Parathyroid adenoma (tissue), 2 donors: ENCODE results near the gene ANP32A.

Experiments
- H2AFZ ChIP-seq: fragments of 300-600 bp; sonication (generic); one replicate; pipeline ENCODE4 v1.7.0; 2017; ENCODE audit warnings: antibody characterized with exemption, mild to moderate bottlenecking
- H3K27ac ChIP-seq: fragments of 300-600 bp; sonication (generic); one replicate; pipeline ENCODE4 v1.7.0; 2017
- H3K27me3 ChIP-seq: fragments of 300-600 bp; sonication (generic); one replicate; pipeline ENCODE4 v1.7.0; 2017; ENCODE audit warnings: low read length; ENCODE audit not compliant: control insufficient read depth, insufficient read depth
- H3K36me3 ChIP-seq: fragments of 300-600 bp; sonication (generic); one replicate; pipeline ENCODE4 v1.7.0; 2017; ENCODE audit warnings: low read length; ENCODE audit not compliant: control insufficient read depth, insufficient read depth
- H3K4me1 ChIP-seq: fragments of 300-600 bp; sonication (generic); one replicate; pipeline ENCODE4 v1.7.0; 2017; ENCODE audit warnings: control low read depth
- H3K4me2 ChIP-seq: fragments of 300-600 bp; sonication (generic); one replicate; pipeline ENCODE4 v1.7.0; 2017; ENCODE audit warnings: low read length
- H3K4me3 ChIP-seq: fragments of 300-600 bp; sonication (generic); one replicate; pipeline ENCODE4 v1.7.0; 2017; ENCODE audit warnings: low read depth, low read length
- H3K79me2 ChIP-seq: fragments of 300-600 bp; sonication (generic); one replicate; pipeline ENCODE4 v1.7.0; 2017; ENCODE audit warnings: control low read depth
- H3K9ac ChIP-seq: fragments of 300-600 bp; sonication (generic); one replicate; pipeline ENCODE4 v1.7.0; 2017; ENCODE audit warnings: mild to moderate bottlenecking
- H3K9me3 ChIP-seq: fragments of 300-600 bp; sonication (generic); one replicate; pipeline ENCODE4 v1.7.0; 2017; ENCODE audit warnings: low read length; ENCODE audit not compliant: control insufficient read depth
- TF ChIP-seq, protein P1 (sequence below): fragments of 300-600 bp; sonication (generic); IDR thresholded peaks from one replicate; pipeline ENCODE4 v1.7.0; 2017; ENCODE audit warnings: antibody characterized with exemption, mild to moderate bottlenecking
- donor health status: primary hyperparathyroidism.

ANP32A gene

DNA sequence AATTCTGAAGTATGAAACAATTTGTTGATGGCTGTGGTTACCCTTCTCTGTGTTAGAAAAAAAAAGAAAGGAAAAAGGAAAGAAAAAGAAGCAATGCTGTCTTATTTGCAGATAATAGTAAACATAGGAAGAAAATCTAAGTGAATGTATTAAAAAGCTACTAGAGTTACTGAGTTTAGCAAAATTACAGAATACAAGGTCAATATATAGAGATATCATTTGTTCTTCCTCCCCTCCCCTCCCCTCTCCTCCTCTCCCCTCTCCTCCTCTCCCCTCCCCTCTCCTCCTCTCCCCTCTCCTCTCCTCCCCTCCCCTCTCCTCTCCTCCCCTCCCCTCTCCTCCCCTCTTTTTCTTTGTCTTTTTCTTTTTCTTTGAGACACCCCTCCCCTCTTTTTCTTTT is 69.1 kb downstream of the ANP32A start:
- no peaks in the 10 kb centered on the region for H3K27me3 ChIP-seq
- H3K4me1 ChIP-seq, result no peaks in the 10 kb centered on the region
- no peak overlapping the region for H2AFZ ChIP-seq
- H3K36me3 ChIP-seq, result no peaks in the 10 kb centered on the region
- no peak overlapping the region for H3K4me3 ChIP-seq
- TF ChIP-seq, protein P1, sequence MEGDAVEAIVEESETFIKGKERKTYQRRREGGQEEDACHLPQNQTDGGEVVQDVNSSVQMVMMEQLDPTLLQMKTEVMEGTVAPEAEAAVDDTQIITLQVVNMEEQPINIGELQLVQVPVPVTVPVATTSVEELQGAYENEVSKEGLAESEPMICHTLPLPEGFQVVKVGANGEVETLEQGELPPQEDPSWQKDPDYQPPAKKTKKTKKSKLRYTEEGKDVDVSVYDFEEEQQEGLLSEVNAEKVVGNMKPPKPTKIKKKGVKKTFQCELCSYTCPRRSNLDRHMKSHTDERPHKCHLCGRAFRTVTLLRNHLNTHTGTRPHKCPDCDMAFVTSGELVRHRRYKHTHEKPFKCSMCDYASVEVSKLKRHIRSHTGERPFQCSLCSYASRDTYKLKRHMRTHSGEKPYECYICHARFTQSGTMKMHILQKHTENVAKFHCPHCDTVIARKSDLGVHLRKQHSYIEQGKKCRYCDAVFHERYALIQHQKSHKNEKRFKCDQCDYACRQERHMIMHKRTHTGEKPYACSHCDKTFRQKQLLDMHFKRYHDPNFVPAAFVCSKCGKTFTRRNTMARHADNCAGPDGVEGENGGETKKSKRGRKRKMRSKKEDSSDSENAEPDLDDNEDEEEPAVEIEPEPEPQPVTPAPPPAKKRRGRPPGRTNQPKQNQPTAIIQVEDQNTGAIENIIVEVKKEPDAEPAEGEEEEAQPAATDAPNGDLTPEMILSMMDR, result no peak
- no peak overlapping the region for H3K27ac ChIP-seq
- H3K4me2 ChIP-seq, result no peak overlapping the region
- H3K79me2 ChIP-seq, result no peaks in the 10 kb centered on the region
- no peaks in the 10 kb centered on the region for H3K9me3 ChIP-seq
- no peak overlapping the region for H3K9ac ChIP-seq

DNA sequence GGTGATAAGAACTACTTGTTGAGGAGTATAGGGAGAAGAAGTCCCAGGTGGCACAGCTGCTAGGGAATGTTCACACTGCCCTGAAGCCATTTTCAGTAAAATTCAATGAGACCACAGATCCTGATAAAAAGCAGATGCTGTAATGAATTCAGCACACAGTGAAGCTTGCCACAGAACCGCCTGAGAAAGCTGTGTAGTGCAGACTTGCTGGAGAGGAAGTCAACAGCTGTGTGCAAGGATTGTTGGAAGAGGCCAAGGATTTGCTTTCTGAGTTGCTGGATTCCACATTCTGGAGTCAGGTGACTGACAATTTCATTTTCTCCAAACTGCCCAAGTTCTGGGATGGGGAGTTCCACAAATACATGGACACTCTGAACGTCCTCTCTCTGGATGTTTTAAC is 70.9 kb downstream of the ANP32A start:
- Histone ChIP-seq H3K79me2 (no peaks in the 10 kb centered on the region), H3K9me3 (no peaks in the 10 kb centered on the region), H2AFZ (no peak overlapping the region), H3K27ac (no peak overlapping the region), H3K36me3 (no peaks in the 10 kb centered on the region), H3K4me2 (no peak overlapping the region), H3K4me3 (no peak overlapping the region), H3K27me3 (no peaks in the 10 kb centered on the region), H3K9ac (no peak overlapping the region), H3K4me1 (no peaks in the 10 kb centered on the region)
- TF ChIP-seq, protein P1, result no peak

DNA sequence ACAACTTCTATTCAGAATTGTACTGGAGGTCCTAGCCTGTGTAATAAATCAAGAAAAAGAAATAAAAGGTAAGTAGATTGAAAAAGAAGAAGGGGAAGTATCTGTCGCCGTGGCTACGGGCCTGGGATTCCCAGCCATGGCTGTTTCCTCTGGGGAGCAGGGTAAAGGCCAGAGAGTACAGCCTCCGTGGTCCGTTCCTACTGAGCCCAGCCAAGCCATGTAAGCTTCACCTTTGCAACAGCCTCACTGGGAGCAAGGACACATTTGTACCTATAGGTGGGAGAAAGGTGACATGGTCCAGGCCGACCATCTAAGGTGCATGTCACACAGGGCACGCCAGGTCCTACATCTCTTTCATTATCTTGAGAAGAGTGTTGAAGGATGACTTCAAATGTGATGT is 71.3 kb downstream of the ANP32A start:
- no peak overlapping the region for H3K27ac ChIP-seq
- TF ChIP-seq, protein P1, result no peak
- H3K36me3 ChIP-seq, result no peaks in the 10 kb centered on the region
- H3K4me1 ChIP-seq, result no peaks in the 10 kb centered on the region
- H3K27me3 ChIP-seq, result no peaks in the 10 kb centered on the region
- no peak overlapping the region for H3K9ac ChIP-seq
- no peaks in the 10 kb centered on the region for H3K79me2 ChIP-seq
- no peak overlapping the region for H2AFZ ChIP-seq
- no peak overlapping the region for H3K4me2 ChIP-seq
- H3K9me3 ChIP-seq, result no peaks in the 10 kb centered on the region
- no peak overlapping the region for H3K4me3 ChIP-seq

DNA sequence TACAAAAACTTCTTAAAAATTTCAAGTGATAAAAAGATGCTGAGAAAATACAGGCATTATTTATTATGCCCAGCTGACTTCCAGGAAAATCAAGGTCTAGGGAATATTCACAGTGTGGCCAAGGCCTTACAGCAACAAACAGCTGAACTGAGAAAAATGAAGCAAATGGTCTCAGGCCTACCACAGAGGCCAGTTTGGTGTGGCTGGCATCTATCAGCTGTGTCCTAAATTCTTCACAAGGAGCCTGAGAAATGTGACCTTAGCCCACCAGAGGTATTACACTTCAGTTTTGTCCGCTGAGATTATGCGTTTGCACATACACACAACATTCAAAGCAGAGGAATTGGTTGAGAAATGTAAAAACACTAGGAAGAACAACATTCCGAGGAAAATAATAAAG is 77.4 kb downstream of the ANP32A start:
- Histone ChIP-seq H3K9me3 (no peaks in the 10 kb centered on the region), H3K79me2 (no peaks in the 10 kb centered on the region), H3K36me3 (no peaks in the 10 kb centered on the region), H3K9ac (no peak overlapping the region), H2AFZ (no peak overlapping the region), H3K4me3 (no peak overlapping the region), H3K27ac (no peak overlapping the region), H3K4me1 (no peaks in the 10 kb centered on the region), H3K4me2 (no peak overlapping the region), H3K27me3 (no peaks in the 10 kb centered on the region)
- TF ChIP-seq, protein P1, result no peak

DNA sequence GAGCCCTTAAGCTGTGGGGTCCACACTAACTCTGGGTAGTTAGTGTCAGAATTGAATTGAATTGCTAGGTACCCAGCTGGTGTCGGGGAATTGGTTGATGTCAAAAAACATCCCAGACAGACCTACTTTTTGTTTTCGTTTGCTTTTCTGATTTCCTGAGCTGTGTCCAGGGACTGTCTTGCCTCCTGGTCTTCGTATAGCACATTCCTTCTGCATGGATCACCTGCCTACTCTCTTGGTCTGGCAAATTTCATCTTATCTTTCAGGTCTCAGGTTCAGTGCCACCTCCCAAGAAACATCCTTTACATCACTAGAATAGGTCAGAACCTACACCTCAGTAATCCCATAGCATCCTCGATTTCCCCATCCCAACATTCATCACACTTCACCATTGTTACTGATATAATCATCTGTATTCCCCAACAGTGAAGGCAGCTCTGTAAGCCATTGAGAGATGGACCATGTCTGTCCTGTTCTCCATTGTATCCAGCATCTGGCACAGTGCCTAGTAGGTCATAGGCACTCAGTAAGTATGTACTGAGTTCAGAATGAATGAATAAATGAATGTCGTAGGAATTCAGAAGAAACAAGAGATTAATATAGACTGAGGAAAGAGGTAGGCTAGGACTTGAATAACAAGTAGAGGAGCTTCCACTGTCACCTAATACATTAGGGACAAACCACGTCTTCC is 81.2 kb downstream of the ANP32A start:
- TF ChIP-seq, protein P1, result no peak
- H3K4me3 ChIP-seq, result no peak overlapping the region
- H3K27ac ChIP-seq, result no peak overlapping the region
- no peak overlapping the region for H3K4me2 ChIP-seq
- no peaks in the 10 kb centered on the region for H3K36me3 ChIP-seq
- H3K9me3 ChIP-seq, result no peaks in the 10 kb centered on the region
- H3K27me3 ChIP-seq, result no peaks in the 10 kb centered on the region
- H3K79me2 ChIP-seq, result no peaks in the 10 kb centered on the region
- no peak overlapping the region for H2AFZ ChIP-seq
- H3K9ac ChIP-seq, result no peak overlapping the region
- H3K4me1 ChIP-seq, result peaks cover 3% of the 10 kb centered on the region
